GM12891 (cell line): ENCODE measurements around the gene TNRC6A.

Source experiments
- PAX5 ChIP-seq: IDR thresholded peaks from 2 replicates; pipeline ENCODE4 v1.6.1; 2011; ENCODE audit warnings: low read length, moderate library complexity, mild to moderate bottlenecking; ENCODE audit not compliant: insufficient read depth, severe bottlenecking
- POLR2A ChIP-seq: IDR thresholded peaks from 2 replicates; pipeline ENCODE4 v1.6.1; 2011; ENCODE audit warnings: low read depth, low read length, control low read depth
- POLR2AphosphoS5 ChIP-seq: IDR thresholded peaks from 2 replicates; pipeline ENCODE4 v1.6.1; 2011; ENCODE audit warnings: low read depth, low read length, control low read depth
- POU2F2 ChIP-seq: IDR thresholded peaks from 2 replicates; pipeline ENCODE4 v1.6.1; 2011; ENCODE audit warnings: low read depth, mild to moderate bottlenecking, control low read depth, low read length, moderate library complexity
- SPI1 ChIP-seq: IDR thresholded peaks from 2 replicates; pipeline ENCODE4 v1.6.1; 2011; ENCODE audit warnings: low read depth, low read length, control low read depth
- TAF1 ChIP-seq: IDR thresholded peaks from 2 replicates; pipeline ENCODE4 v1.6.1; 2011; ENCODE audit warnings: low read depth, low read length, control low read depth

GRCh38 chr16:24683847-24684493, 45.5 kb upstream of the TNRC6A start:
- TF ChIP-seq POLR2AphosphoS5 (no peak), SPI1 (no peak), TAF1 (no peak), POLR2A (no peak), PAX5 (no peak), POU2F2 (no peak)
